ENCODE measurements around the gene INHBB. TPM values are rescaled to one million over a fixed set of nuclear protein-coding genes. Genes with fewer than 3 reads are reported as not detected.

INHBB gene
- polyA plus RNA-seq, 3 donors = 0.08 TPM; not detected in 2

- Histone ChIP-seq H2AFZ (ENCODE audit: insufficient read depth, low read depth, low read length, poor library complexity, severe bottlenecking) (no peak overlapping the region), H3K36me3 (replicated peaks in 1 of 2; ENCODE audit: control insufficient read depth in 1 of 2, insufficient read depth in 2 of 2, low read length in 2 of 2) (peaks cover 47 to 79% of the 10 kb centered on the region in 2 donors), H3K4me3 (replicated peaks in 1 of 3; ENCODE audit: low read depth in 2 of 3, low read length in 3 of 3) (no peak overlapping the region), H4K20me1 (ENCODE audit: insufficient read depth, low read length) (peaks cover 7% of the 10 kb centered on the region), H3K9me3 (replicated peaks in 1 of 2; ENCODE audit: control insufficient read depth in 1 of 2, insufficient read depth in 1 of 2, low read length in 2 of 2) (no peaks in the 10 kb centered on the region), H3K27me3 (ENCODE audit: control insufficient read depth in 2 of 2, insufficient read depth in 2 of 2, low read length in 2 of 2) (no peaks in the 10 kb centered on the region), H3K4me1 (ENCODE audit: control insufficient read depth in 1 of 2, insufficient read depth in 2 of 2, low read length in 2 of 2) (peaks cover 2 to 6% of the 10 kb centered on the region in 2 donors), H3K27ac (ENCODE audit: low read depth in 1 of 2, low read length in 2 of 2) (no peak overlapping the region), H3K9ac (ENCODE audit: insufficient read depth, low read length, poor library complexity, severe bottlenecking) (no peak overlapping the region), H3K4me2 (replicated peaks; ENCODE audit: extremely low read depth, low read length, poor library complexity, severe bottlenecking) (no peak overlapping the region), H3K79me2 (ENCODE audit: insufficient read depth, low read length) (no peaks in the 10 kb centered on the region)
- H3K27ac Mint-ChIP-seq = no peak overlapping the region
- no peaks in the 10 kb centered on the region for H3K9me3 Mint-ChIP-seq
- WGBS (ENCODE audit: insufficient coverage) = 97% methylated on average over 10 of the region's 10 CpGs
- H3K4me1 Mint-ChIP-seq = peaks cover 19% of the 10 kb centered on the region
- no peak for TF ChIP-seq CTCF (IDR thresholded peaks at IDR 0.05)
- peaks cover 63 to 70% of the 10 kb centered on the region in 2 donors for H3K36me3 Mint-ChIP-seq
- peaks cover 0 to 3% (median 0%) of the 10 kb centered on the region in 3 donors for H3K27me3 Mint-ChIP-seq (ENCODE audit: low read depth in 3 of 3)
- no peak overlapping the region for H3K4me3 Mint-ChIP-seq
- intact Hi-C loops (cut with micrococcal nuclease) = no loop called here
- no peak for DNase-seq
Observed at GRCh38 chr2:120300385-120300784, 45.6 kb upstream of the INHBB start.

- no peak for DNase-seq
- Mint-ChIP-seq H3K27ac (no peak overlapping the region), H3K27me3 (ENCODE audit: low read depth in 3 of 3) (peaks cover 0 to 5% (median 0%) of the 10 kb centered on the region in 3 donors), H3K36me3 (peaks cover 59 to 63% of the 10 kb centered on the region in 2 donors), H3K9me3 (no peaks in the 10 kb centered on the region), H3K4me3 (no peak overlapping the region), H3K4me1 (peaks cover 28% of the 10 kb centered on the region)
- intact Hi-C loops (cut with micrococcal nuclease) = no loop called here
- peaks cover 40 to 70% of the 10 kb centered on the region in 2 donors for H3K36me3 ChIP-seq (replicated peaks in 1 of 2; ENCODE audit: control insufficient read depth in 1 of 2, insufficient read depth in 2 of 2, low read length in 2 of 2)
- H3K79me2 ChIP-seq (ENCODE audit: insufficient read depth, low read length) = no peaks in the 10 kb centered on the region
- no peak overlapping the region for H3K4me3 ChIP-seq (replicated peaks in 1 of 3; ENCODE audit: low read depth in 2 of 3, low read length in 3 of 3)
- TF ChIP-seq CTCF (IDR thresholded peaks at IDR 0.05) = no peak
- 84% methylated on average over 4 of the region's 5 CpGs for WGBS (ENCODE audit: insufficient coverage)
- no peak overlapping the region for H3K4me2 ChIP-seq (replicated peaks; ENCODE audit: extremely low read depth, low read length, poor library complexity, severe bottlenecking)
- no peak overlapping the region for H3K27ac ChIP-seq (ENCODE audit: low read depth in 1 of 2, low read length in 2 of 2)
- no peak overlapping the region for H2AFZ ChIP-seq (ENCODE audit: insufficient read depth, low read depth, low read length, poor library complexity, severe bottlenecking)
- H3K9me3 ChIP-seq (replicated peaks in 1 of 2; ENCODE audit: control insufficient read depth in 1 of 2, insufficient read depth in 1 of 2, low read length in 2 of 2) = no peaks in the 10 kb centered on the region
- peaks cover 11 to 15% of the 10 kb centered on the region in 2 donors for H3K4me1 ChIP-seq (ENCODE audit: control insufficient read depth in 1 of 2, insufficient read depth in 2 of 2, low read length in 2 of 2)
- H3K27me3 ChIP-seq (ENCODE audit: control insufficient read depth in 2 of 2, insufficient read depth in 2 of 2, low read length in 2 of 2) = no peaks in the 10 kb centered on the region
- H4K20me1 ChIP-seq (ENCODE audit: insufficient read depth, low read length) = peaks cover 7% of the 10 kb centered on the region
- H3K9ac ChIP-seq (ENCODE audit: insufficient read depth, low read length, poor library complexity, severe bottlenecking) = no peak overlapping the region
Observed at GRCh38 chr2:120301284-120301683, 44.7 kb upstream of the INHBB start.

Data from CD14-positive monocyte (primary cell).